Naive B cell (primary cell): Measurements from ENCODE around the gene SPHKAP. TPM values are rescaled to one million over a fixed set of nuclear protein-coding genes. Genes with fewer than 3 reads are reported as not detected.

ENCODE experiments used
- ATAC-seq, 2 donors: fragments of 150-1000 bp; cut with Tn5 transposase; 2 replicates each; pipeline ENCODE4 v1.10.0; 2021; ENCODE audit warnings: low read depth in 2 of 2, mild to moderate bottlenecking in 2 of 2, moderate library complexity in 2 of 2
- DNase-seq: peaks from one replicate; pipeline ENCODE4 v3.0.0; 2022
- H3K27ac Mint-ChIP-seq, 6 donors: one replicate each; pipeline ENCODE4 v1.8.0; 2020 to 2022; ENCODE audit warnings: mild to moderate bottlenecking in 6 of 6, mixed read lengths in 6 of 6, moderate library complexity in 5 of 6, inconsistent platforms in 2 of 6
- H3K27me3 Mint-ChIP-seq, 3 donors: one replicate each; pipeline ENCODE4 v1.8.0; 2021 to 2022; ENCODE audit warnings: mixed read lengths in 3 of 3, mild to moderate bottlenecking in 1 of 3
- H3K36me3 Mint-ChIP-seq, 2 donors: one replicate each; pipeline ENCODE4 v1.8.0; 2020 to 2022; ENCODE audit warnings: mixed read lengths in 2 of 2, inconsistent platforms in 1 of 2, mild to moderate bottlenecking in 1 of 2
- H3K4me1 Mint-ChIP-seq, 3 donors: one replicate each; pipeline ENCODE4 v1.8.0; 2020 to 2022; ENCODE audit warnings: mixed read lengths in 3 of 3, inconsistent platforms in 1 of 3, mild to moderate bottlenecking in 1 of 3, moderate library complexity in 1 of 3
- H3K4me3 Mint-ChIP-seq, 8 donors: one replicate each; pipeline ENCODE4 v1.8.0; 2020 to 2022; ENCODE audit warnings: mild to moderate bottlenecking in 8 of 8, mixed read lengths in 8 of 8, moderate library complexity in 8 of 8, inconsistent platforms in 2 of 8
- H3K9me3 Mint-ChIP-seq, 7 donors: one replicate each; pipeline ENCODE4 v1.8.0; 2020 to 2022; ENCODE audit warnings: mixed read lengths in 7 of 7, mild to moderate bottlenecking in 5 of 7, inconsistent platforms in 2 of 7, moderate library complexity in 1 of 7
- polyA plus RNA-seq, 6 donors: library from polyadenylated mRNA; unstranded; fragments of 300-500 nt; fragmentation: Illumina TruSeq; gene quantifications; one replicate each; pipeline ENCODE4 v1.2.3, GENCODE V29; 2021; ENCODE audit warnings: low read depth in 6 of 6

Gene SPHKAP
- polyA plus RNA-seq, 6 donors from 2014 or later = not detected

DNA sequence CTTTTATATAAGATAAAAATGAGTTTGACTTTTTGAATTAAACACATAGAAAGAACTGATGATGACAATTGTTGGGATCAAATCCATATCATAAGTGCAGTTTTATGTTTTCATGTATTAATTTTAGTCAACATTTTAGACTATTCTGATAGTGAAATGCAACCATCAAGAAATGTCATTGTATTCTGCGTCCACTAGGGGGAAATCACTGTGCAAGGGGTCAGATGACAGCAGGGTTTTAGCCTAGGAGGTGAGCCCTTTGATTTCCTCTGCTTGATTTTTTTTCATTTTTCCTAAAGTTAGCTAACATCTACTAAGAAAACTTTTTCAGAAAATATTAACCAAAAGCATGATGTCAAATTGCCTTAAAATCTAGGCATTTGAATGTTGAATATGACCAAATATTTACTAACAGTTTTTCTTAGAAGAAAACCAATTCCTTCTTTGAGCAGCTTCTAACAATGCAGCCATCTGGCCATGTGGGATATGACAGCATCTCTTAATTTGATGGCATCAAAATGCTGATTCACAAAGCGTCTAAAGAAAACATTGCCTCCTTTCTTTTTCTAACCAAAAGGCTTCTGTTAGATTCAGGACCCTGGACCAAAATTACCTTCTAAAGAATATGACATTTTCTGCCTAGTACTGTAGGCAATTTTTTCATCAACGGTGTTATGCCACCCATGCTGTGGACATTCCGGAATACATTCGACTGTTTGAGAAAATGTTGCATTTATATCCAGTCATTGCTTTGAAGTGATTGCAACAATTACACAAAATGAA, 141.5 kb downstream of the SPHKAP start:
- no peak for DNase-seq
- H3K27me3 Mint-ChIP-seq = no peaks in the 10 kb centered on the region
- no peaks in the 10 kb centered on the region for H3K36me3 Mint-ChIP-seq
- no peak overlapping the region for H3K4me3 Mint-ChIP-seq
- H3K27ac Mint-ChIP-seq = no peak overlapping the region
- H3K9me3 Mint-ChIP-seq = peaks cover 0 to 5% (median 2%) of the 10 kb centered on the region in 7 donors
- no peaks in the 10 kb centered on the region for H3K4me1 Mint-ChIP-seq
- no peak for ATAC-seq

DNA sequence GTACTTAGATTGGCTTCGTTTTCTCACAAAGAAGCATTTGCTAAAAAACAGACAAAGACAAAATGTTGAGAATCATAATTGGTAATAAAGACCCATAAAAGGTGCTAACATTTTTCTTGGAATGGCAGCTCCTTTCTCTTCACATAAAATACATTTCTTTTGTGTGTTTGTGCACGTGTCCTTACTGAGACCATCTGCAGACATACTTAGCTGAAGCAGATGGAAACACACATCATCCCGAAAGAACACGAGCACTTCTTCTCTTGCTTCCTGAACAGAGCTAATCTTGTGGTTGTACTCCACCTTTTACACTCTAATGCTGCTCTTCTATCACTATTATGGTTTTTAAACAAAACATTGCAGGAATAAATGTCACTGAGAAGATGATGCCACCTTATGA, 142.5 kb downstream of the SPHKAP start:
- ATAC-seq (no peak), DNase-seq (no peak)
- peaks cover 0 to 3% (median 2%) of the 10 kb centered on the region in 7 donors for H3K9me3 Mint-ChIP-seq
- H3K36me3 Mint-ChIP-seq = no peaks in the 10 kb centered on the region
- no peaks in the 10 kb centered on the region for H3K27me3 Mint-ChIP-seq
- H3K4me3 Mint-ChIP-seq = no peak overlapping the region
- H3K4me1 Mint-ChIP-seq = no peaks in the 10 kb centered on the region
- H3K27ac Mint-ChIP-seq = no peak overlapping the region

DNA sequence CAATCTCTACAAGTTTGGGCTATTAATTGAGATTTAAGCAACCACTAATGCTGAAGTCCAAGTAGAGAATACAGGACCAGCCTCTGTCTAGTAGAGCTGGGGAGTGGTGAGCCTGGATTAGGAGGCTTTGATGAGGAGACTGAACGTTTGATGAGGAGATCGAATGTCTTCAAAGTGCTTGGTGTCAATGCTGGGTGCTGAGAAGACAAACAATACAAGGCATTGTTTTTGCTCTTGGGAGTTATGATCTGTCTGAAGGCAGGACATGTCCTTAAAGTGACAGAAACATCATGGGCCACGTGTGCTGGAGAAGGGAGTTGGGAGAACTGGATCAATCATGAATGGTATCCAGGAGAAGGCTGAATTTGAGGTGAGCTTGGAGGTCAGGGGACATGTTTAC, 143.6 kb downstream of the SPHKAP start:
- no peak overlapping the region for H3K27ac Mint-ChIP-seq
- no peaks in the 10 kb centered on the region for H3K4me1 Mint-ChIP-seq
- no peak for ATAC-seq
- no peak overlapping the region for H3K4me3 Mint-ChIP-seq
- H3K27me3 Mint-ChIP-seq = no peaks in the 10 kb centered on the region
- H3K36me3 Mint-ChIP-seq = no peaks in the 10 kb centered on the region
- no peak for DNase-seq
- peaks cover 0 to 7% (median 3%) of the 10 kb centered on the region in 7 donors for H3K9me3 Mint-ChIP-seq

- H3K36me3 Mint-ChIP-seq = no peaks in the 10 kb centered on the region
- peaks cover 0 to 3% (median 0%) of the 10 kb centered on the region in 3 donors for H3K27me3 Mint-ChIP-seq
- H3K4me1 Mint-ChIP-seq = no peaks in the 10 kb centered on the region
- no peak overlapping the region for H3K4me3 Mint-ChIP-seq
- DNase-seq = no peak
- H3K9me3 Mint-ChIP-seq = peaks cover 3 to 17% (median 7%) of the 10 kb centered on the region in 7 donors
- no peak overlapping the region for H3K27ac Mint-ChIP-seq
- ATAC-seq = no peak
Observed at GRCh38 chr2:228023619-228024018, 157.9 kb downstream of the SPHKAP start.

DNA sequence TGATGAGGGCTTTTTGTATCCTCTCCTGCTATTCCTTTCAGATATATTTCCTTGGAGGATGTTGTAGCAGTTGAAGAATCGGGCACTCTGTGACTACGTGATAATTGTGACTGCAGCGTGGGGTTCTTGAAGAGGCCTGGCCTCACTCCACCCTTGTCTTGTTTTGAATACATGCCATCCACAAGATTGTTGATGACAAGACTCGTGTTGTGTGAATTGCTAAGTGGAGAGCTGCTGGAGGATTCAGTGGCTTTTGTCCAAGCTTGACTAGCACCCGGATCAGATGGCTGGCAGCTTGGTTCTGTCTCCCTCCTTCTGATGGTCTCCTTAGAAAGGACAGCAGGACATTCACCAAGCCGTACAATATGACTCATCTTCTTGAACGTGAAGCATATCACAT, 163.2 kb downstream of the SPHKAP start:
- Mint-ChIP-seq H3K27me3 (no peaks in the 10 kb centered on the region), H3K4me3 (no peak overlapping the region), H3K27ac (no peak overlapping the region), H3K4me1 (no peaks in the 10 kb centered on the region), H3K36me3 (no peaks in the 10 kb centered on the region), H3K9me3 (peaks cover 4 to 26% (median 9%) of the 10 kb centered on the region in 7 donors)
- no peak for ATAC-seq
- DNase-seq = no peak

GRCh38 chr2:228017784-228018183, 163.7 kb downstream of the SPHKAP start:
- peaks cover 4 to 22% (median 9%) of the 10 kb centered on the region in 7 donors for H3K9me3 Mint-ChIP-seq
- H3K4me3 Mint-ChIP-seq = no peak overlapping the region
- H3K27ac Mint-ChIP-seq = no peak overlapping the region
- DNase-seq (no peak), ATAC-seq (no peak)
- H3K36me3 Mint-ChIP-seq = no peaks in the 10 kb centered on the region
- no peaks in the 10 kb centered on the region for H3K27me3 Mint-ChIP-seq
- H3K4me1 Mint-ChIP-seq = no peaks in the 10 kb centered on the region

- peaks cover under 1 to 22% (median 9%) of the 10 kb centered on the region in 7 donors for H3K9me3 Mint-ChIP-seq
- ATAC-seq (no peak), DNase-seq (no peak)
- H3K27ac Mint-ChIP-seq = no peak overlapping the region
- no peaks in the 10 kb centered on the region for H3K27me3 Mint-ChIP-seq
- no peak overlapping the region for H3K4me3 Mint-ChIP-seq
- H3K4me1 Mint-ChIP-seq = no peaks in the 10 kb centered on the region
- H3K36me3 Mint-ChIP-seq = no peaks in the 10 kb centered on the region
Observed at GRCh38 chr2:228016402-228016801, 165.1 kb downstream of the SPHKAP start.

- H3K27me3 Mint-ChIP-seq = no peaks in the 10 kb centered on the region
- no peaks in the 10 kb centered on the region for H3K36me3 Mint-ChIP-seq
- H3K4me1 Mint-ChIP-seq = no peaks in the 10 kb centered on the region
Observed at GRCh38 chr2:228015741-228016140, 165.7 kb downstream of the SPHKAP start.

DNA sequence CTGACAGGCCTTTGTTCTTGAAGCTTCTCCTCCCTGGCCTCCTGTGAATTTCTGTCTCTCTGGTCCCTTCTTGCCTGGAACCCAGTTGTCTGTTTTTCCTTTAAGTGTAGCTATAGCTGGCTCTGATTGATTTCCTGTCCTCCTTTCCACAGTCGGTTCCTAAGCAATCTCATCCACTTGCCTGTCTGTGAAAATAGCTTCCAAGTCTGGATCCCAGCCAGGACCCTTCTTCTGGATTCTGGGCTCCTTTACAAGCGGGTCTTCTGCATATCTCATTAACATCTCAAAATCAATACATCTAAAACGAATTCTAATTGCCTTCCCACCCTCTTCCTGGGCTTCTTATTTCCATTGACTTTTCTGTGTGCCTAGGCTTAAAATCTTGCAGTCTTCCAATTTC, 185.1 kb downstream of the SPHKAP start:
- no peak for DNase-seq
- Mint-ChIP-seq H3K4me1 (no peaks in the 10 kb centered on the region), H3K27ac (peak overlapping the region in 1 of 6 donors; percentile 18), H3K27me3 (no peaks in the 10 kb centered on the region), H3K36me3 (no peaks in the 10 kb centered on the region), H3K4me3 (no peak overlapping the region), H3K9me3 (peaks cover 0 to 4% (median 2%) of the 10 kb centered on the region in 7 donors)
- ATAC-seq = no peak

More at GRCh38 chr2:228015741-228016140, 165.7 kb downstream of the SPHKAP start:
- H3K9me3 Mint-ChIP-seq = peaks cover 0 to 22% (median 5%) of the 10 kb centered on the region in 7 donors
- H3K4me3 Mint-ChIP-seq = no peak overlapping the region
- ATAC-seq = no peak
- no peak for DNase-seq
- no peak overlapping the region for H3K27ac Mint-ChIP-seq

- no peaks in the 10 kb centered on the region for H3K4me1 Mint-ChIP-seq
- no peak overlapping the region for H3K4me3 Mint-ChIP-seq
- no peaks in the 10 kb centered on the region for H3K36me3 Mint-ChIP-seq
- ATAC-seq (no peak), DNase-seq (no peak)
- peaks cover 0 to 3% (median 0%) of the 10 kb centered on the region in 7 donors for H3K9me3 Mint-ChIP-seq
- no peak overlapping the region for H3K27ac Mint-ChIP-seq
- no peaks in the 10 kb centered on the region for H3K27me3 Mint-ChIP-seq
Observed at GRCh38 chr2:227990937-227991336, 190.6 kb downstream of the SPHKAP start.

DNA sequence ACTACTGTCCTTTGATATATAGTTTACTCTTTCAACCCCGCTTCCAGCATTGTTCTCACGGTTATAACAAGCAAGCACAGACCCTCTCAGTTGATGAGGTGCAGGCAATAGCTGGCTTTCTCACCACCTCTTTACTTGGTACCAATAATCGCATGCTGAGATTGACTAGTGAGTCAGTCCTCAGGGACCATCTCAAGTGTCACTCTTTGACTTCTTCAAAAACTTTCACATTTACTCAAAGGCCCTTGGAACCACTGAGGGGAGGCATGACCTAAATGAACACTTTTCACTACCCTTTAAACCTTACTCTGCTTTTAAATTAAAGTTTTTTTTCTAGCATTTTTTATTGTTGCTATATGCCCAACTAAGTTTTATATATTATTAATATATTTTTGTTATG, 208.2 kb downstream of the SPHKAP start:
- Mint-ChIP-seq H3K9me3 (peaks cover 0 to 3% (median 0%) of the 10 kb centered on the region in 7 donors), H3K4me1 (no peaks in the 10 kb centered on the region), H3K4me3 (no peak overlapping the region), H3K27me3 (peaks cover 0 to 7% (median 5%) of the 10 kb centered on the region in 3 donors), H3K36me3 (no peaks in the 10 kb centered on the region), H3K27ac (no peak overlapping the region)
- ATAC-seq = no peak
- DNase-seq = no peak

GRCh38 chr2:227971619-227972230, 209.8 kb downstream of the SPHKAP start:
- Mint-ChIP-seq H3K4me1 (no peaks in the 10 kb centered on the region), H3K9me3 (peaks cover 0 to 9% (median 0%) of the 10 kb centered on the region in 7 donors)
- ATAC-seq = no peak

GRCh38 chr2:227960317-227960716, 221.2 kb downstream of the SPHKAP start:
- DNase-seq (no peak), ATAC-seq (no peak)
- peaks cover 0 to 8% (median 3%) of the 10 kb centered on the region in 7 donors for H3K9me3 Mint-ChIP-seq
- no peaks in the 10 kb centered on the region for H3K4me1 Mint-ChIP-seq
- H3K4me3 Mint-ChIP-seq = no peak overlapping the region
- H3K36me3 Mint-ChIP-seq = no peaks in the 10 kb centered on the region
- no peak overlapping the region for H3K27ac Mint-ChIP-seq
- H3K27me3 Mint-ChIP-seq = no peaks in the 10 kb centered on the region

More at GRCh38 chr2:227971619-227972230, 209.8 kb downstream of the SPHKAP start:
- Mint-ChIP-seq H3K27me3 (peaks cover 0 to 7% (median 5%) of the 10 kb centered on the region in 3 donors), H3K27ac (no peak overlapping the region), H3K36me3 (no peaks in the 10 kb centered on the region), H3K4me3 (no peak overlapping the region)
- DNase-seq = no peak

DNA sequence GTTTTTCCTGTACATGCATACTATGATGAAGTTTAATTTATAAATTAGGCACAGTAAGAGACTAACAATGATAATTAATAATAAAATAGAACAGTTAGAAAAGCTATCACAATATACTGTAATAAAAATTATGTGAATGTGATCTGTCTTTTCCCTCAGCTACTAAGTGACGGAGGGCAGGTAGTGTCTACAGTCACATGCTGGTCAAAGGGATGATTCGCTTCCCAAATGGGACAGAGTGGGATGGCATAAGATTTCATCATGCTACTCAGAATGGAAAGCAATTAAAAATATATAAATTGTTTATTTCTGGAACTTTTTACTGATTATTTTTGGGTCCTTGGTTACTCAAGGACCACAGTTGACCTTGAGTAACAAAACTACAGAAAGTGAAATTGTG, 238.5 kb downstream of the SPHKAP start:
- no peak for DNase-seq

More for the DNA sequence above, 238.5 kb downstream of the SPHKAP start:
- no peaks in the 10 kb centered on the region for H3K36me3 Mint-ChIP-seq
- H3K4me1 Mint-ChIP-seq = no peaks in the 10 kb centered on the region
- no peak overlapping the region for H3K27ac Mint-ChIP-seq
- no peak for ATAC-seq
- peaks cover 0 to 13% (median 5%) of the 10 kb centered on the region in 3 donors for H3K27me3 Mint-ChIP-seq
- no peak overlapping the region for H3K4me3 Mint-ChIP-seq
- peaks cover 0 to 12% (median 3%) of the 10 kb centered on the region in 7 donors for H3K9me3 Mint-ChIP-seq
